Transverse colon (tissue), 4 donors: ENCODE results near the gene ACOT11.
"Not testable (repeated sequence)": the region's sequence is repeated elsewhere in the genome, so short reads cannot be mapped to it uniquely, and the experiment has no call there.

Experiments used
- CTCF ChIP-seq, 5 experiments: fragments of 200-600 bp in 3 of 5; fragments of 450-650 bp in 2 of 5; sonication (generic) in 3 of 5; IDR thresholded peaks; 1 replicate in 2 of 5; 2 replicates in 3 of 5; pipeline ENCODE4 v1.5.1; 2016 to 2017; ENCODE audit warnings: antibody characterized with exemption in 5 of 5, inconsistent platforms in 3 of 5, mild to moderate bottlenecking in 2 of 5, moderate library complexity in 1 of 5
- EP300 ChIP-seq: sonication (generic); formaldehyde crosslinking; IDR thresholded peaks from one replicate; pipeline ENCODE4 v1.6.1; 2017; ENCODE audit warnings: antibody characterized with exemption, low read depth
- POLR2A ChIP-seq: fragments of 450-650 bp; IDR thresholded peaks from one replicate; pipeline ENCODE4 v1.6.1; 2016; ENCODE audit warnings: antibody characterized with exemption, mild to moderate bottlenecking, moderate library complexity
- POLR2AphosphoS5 ChIP-seq, 3 donors: sonication (generic); formaldehyde crosslinking; IDR thresholded peaks; one replicate each; pipeline ENCODE4 v1.6.1; 2016; ENCODE audit warnings: antibody characterized with exemption in 3 of 3

- TF ChIP-seq POLR2AphosphoS5 (IDR thresholded peaks at IDR 0.05); CTCF (IDR thresholded peaks at IDR 0.05); EP300; POLR2A: not testable (repeated sequence)
These were observed 87.8 kb downstream of the ACOT11 start for GRCh38 chr1:54635804-54636203.
